H9 (cell line): ENCODE measurements around the gene HIRA. TPM values are rescaled to one million over a fixed set of nuclear protein-coding genes. Genes with fewer than 3 reads are reported as not detected.

Experiments used
- DNase-seq: peaks from one replicate; pipeline ENCODE4 v3.0.0-alpha.2; 2017
- H2AFZ ChIP-seq: one replicate; pipeline ENCODE4 v1.6.1; 2013; ENCODE audit warnings: mild to moderate bottlenecking, low read length, control low read depth, moderate library complexity
- H2AK5ac ChIP-seq: 2 replicates; pipeline ENCODE4 v1.6.1; 2013; ENCODE audit warnings: low read length, control low read depth, mixed read lengths; ENCODE audit not compliant: insufficient read length
- H2BK120ac ChIP-seq: one replicate; pipeline ENCODE4 v1.6.1; 2013; ENCODE audit warnings: low read depth, mild to moderate bottlenecking, low read length, control low read depth, inconsistent platforms; ENCODE audit not compliant: poor library complexity, severe bottlenecking
- H2BK12ac ChIP-seq: 2 replicates; pipeline ENCODE4 v1.6.1; 2013; ENCODE audit warnings: low read length, control low read depth, mixed read lengths, low read depth; ENCODE audit not compliant: insufficient read length
- H2BK15ac ChIP-seq: 2 replicates; pipeline ENCODE4 v1.6.1; 2013; ENCODE audit warnings: low read depth, low read length, control low read depth
- H2BK20ac ChIP-seq: one replicate; pipeline ENCODE4 v1.6.1; 2013; ENCODE audit warnings: low read depth, mild to moderate bottlenecking, low read length, control low read depth, inconsistent platforms; ENCODE audit not compliant: poor library complexity, severe bottlenecking
- H2BK5ac ChIP-seq: 2 replicates; pipeline ENCODE4 v1.6.1; 2013; ENCODE audit warnings: low read length, control low read depth, mixed read lengths; ENCODE audit not compliant: insufficient read length
- H3K14ac ChIP-seq: 2 replicates; pipeline ENCODE4 v1.6.1; 2013; ENCODE audit warnings: low read length, control low read depth; ENCODE audit not compliant: insufficient read depth
- H3K18ac ChIP-seq: 2 replicates; pipeline ENCODE4 v1.6.1; 2013; ENCODE audit warnings: low read depth, mild to moderate bottlenecking, mixed read lengths, low read length, control low read depth; ENCODE audit not compliant: insufficient read length
- H3K23ac ChIP-seq: 2 replicates; pipeline ENCODE4 v1.6.1; 2013; ENCODE audit warnings: low read length, control low read depth, mixed read lengths, low read depth; ENCODE audit not compliant: insufficient read length
- H3K23me2 ChIP-seq: 2 replicates; pipeline ENCODE4 v1.6.1; 2013; ENCODE audit warnings: low read depth, mild to moderate bottlenecking, mixed read lengths, low read length, control low read depth; ENCODE audit not compliant: insufficient read length, poor library complexity, severe bottlenecking
- H3K27ac ChIP-seq: 2 replicates; pipeline ENCODE4 v1.5.1; 2013; ENCODE audit warnings: low read length, control low read depth, mixed read lengths, low read depth; ENCODE audit not compliant: insufficient read length
- H3K27me3 ChIP-seq: 2 replicates; pipeline ENCODE4 v1.6.1; 2013; ENCODE audit warnings: low read length, control low read depth, inconsistent platforms; ENCODE audit not compliant: insufficient read depth
- H3K4ac ChIP-seq: 2 replicates; pipeline ENCODE4 v1.6.1; 2013; ENCODE audit warnings: low read depth, mild to moderate bottlenecking, control low read depth, inconsistent platforms, low read length, moderate library complexity
- H3K4me1 ChIP-seq: 2 replicates; pipeline ENCODE4 v1.6.1; 2013; ENCODE audit warnings: low read length, control low read depth, inconsistent platforms; ENCODE audit not compliant: insufficient read depth
- H3K4me2 ChIP-seq: 2 replicates; pipeline ENCODE4 v1.6.1; 2013; ENCODE audit warnings: low read length, control low read depth, mixed read lengths; ENCODE audit not compliant: insufficient read length, insufficient read depth
- H3K56ac ChIP-seq: 2 replicates; pipeline ENCODE4 v1.6.1; 2013; ENCODE audit warnings: low read depth, mild to moderate bottlenecking, mixed read lengths, low read length, control low read depth; ENCODE audit not compliant: insufficient read length
- H3K79me1 ChIP-seq: 2 replicates; pipeline ENCODE4 v1.6.1; 2013; ENCODE audit warnings: low read depth, mild to moderate bottlenecking, moderate library complexity, low read length, control low read depth, inconsistent platforms; ENCODE audit not compliant: insufficient read depth, poor library complexity, severe bottlenecking
- H3K79me2 ChIP-seq: 2 replicates; pipeline ENCODE4 v1.6.1; 2013; ENCODE audit warnings: low read length, control low read depth, inconsistent platforms; ENCODE audit not compliant: insufficient read depth
- H3K9ac ChIP-seq: 2 replicates; pipeline ENCODE4 v1.6.1; 2013; ENCODE audit warnings: low read length, control low read depth, mixed read lengths; ENCODE audit not compliant: insufficient read length; ENCODE audit errors: extremely low read depth
- H3K9me3 ChIP-seq: one replicate; pipeline ENCODE4 v1.6.1; 2013; ENCODE audit warnings: low read depth, low read length, inconsistent platforms; ENCODE audit not compliant: control insufficient read depth
- H3T11ph ChIP-seq: one replicate; pipeline ENCODE4 v1.6.1; 2013; ENCODE audit warnings: mild to moderate bottlenecking, low read length, control low read depth, inconsistent platforms
- H4K20me1 ChIP-seq: one replicate; pipeline ENCODE4 v1.6.1; 2013; ENCODE audit not compliant: control insufficient read depth, insufficient read length, insufficient read depth
- H4K5ac ChIP-seq: 2 replicates; pipeline ENCODE4 v1.6.1; 2013; ENCODE audit warnings: low read depth, mild to moderate bottlenecking, mixed read lengths, low read length, control low read depth; ENCODE audit not compliant: insufficient read length
- H4K8ac ChIP-seq: replicated peaks from 2 replicates; pipeline ENCODE4 v1.6.1; 2013; ENCODE audit warnings: low read length, control low read depth, mixed read lengths, low read depth; ENCODE audit not compliant: insufficient read length
- H4K91ac ChIP-seq: 2 replicates; pipeline ENCODE4 v1.6.1; 2013; ENCODE audit warnings: low read depth, mild to moderate bottlenecking, moderate library complexity, mixed read lengths, low read length, control low read depth; ENCODE audit not compliant: insufficient read length
- H3K27ac Mint-ChIP-seq, 3 experiments: 2 replicates in 2 of 3; 3 replicates in 1 of 3; pipeline ENCODE4 v1.8.0; 2020 to 2021; ENCODE audit warnings: mixed read lengths in 3 of 3, mild to moderate bottlenecking in 1 of 3, moderate library complexity in 1 of 3
- H3K27me3 Mint-ChIP-seq: 2 replicates; pipeline ENCODE4 v1.8.0; 2021; ENCODE audit warnings: low read depth, mild to moderate bottlenecking, moderate library complexity, mixed read lengths
- H3K36me3 Mint-ChIP-seq, 3 experiments: 2 replicates in 2 of 3; 3 replicates in 1 of 3; pipeline ENCODE4 v1.8.0; 2020 to 2021; ENCODE audit warnings: low read depth in 3 of 3, mixed read lengths in 3 of 3; ENCODE audit not compliant: insufficient read depth in 1 of 3
- H3K4me1 Mint-ChIP-seq, 2 experiments: 2 replicates each; pipeline ENCODE4 v1.8.0; 2020; ENCODE audit warnings: mixed read lengths in 2 of 2
- H3K4me3 Mint-ChIP-seq, 2 experiments: 2 replicates in 1 of 2; 3 replicates in 1 of 2; pipeline ENCODE4 v1.8.0; 2020 to 2021; ENCODE audit warnings: mild to moderate bottlenecking in 2 of 2, mixed read lengths in 2 of 2, moderate library complexity in 1 of 2
- H3K9me3 Mint-ChIP-seq, 2 experiments: 2 replicates in 1 of 2; 3 replicates in 1 of 2; pipeline ENCODE4 v1.8.0; 2020; ENCODE audit warnings: mild to moderate bottlenecking in 2 of 2, mixed read lengths in 2 of 2, moderate library complexity in 1 of 2
- CTCF ChIP-seq: fragments of 200-600 bp; sonication (generic); conservative IDR thresholded peaks from 3 replicates; pipeline ENCODE4 v1.8.0; 2021; ENCODE audit warnings: antibody characterized with exemption, mild to moderate bottlenecking
- WGBS: extraction: QIAGEN DNeasy Blood & Tissue Kit; methylation state at CpG from one replicate; pipeline ENCODE4 v1.1.7; 2013; ENCODE audit warnings: missing lambda C conversion rate, low lambda C conversion rate, mixed read lengths; ENCODE audit not compliant: insufficient read length; ENCODE audit errors: extremely low coverage; 5-methylcytosine and 5-hydroxymethylcytosine counted together
- total RNA-seq: library from RNA; stranded (reverse); gene quantifications from 2 replicates; pipeline ENCODE4 v1.2.1, GENCODE V29; 2021

HIRA gene
- total RNA-seq, 1 experiment from 2014 or later: 51.9 TPM

GRCh38 chr22:19355413-19356157 is 75.9 kb downstream of the HIRA start:
- H2BK15ac ChIP-seq: no peak overlapping the region
- H4K91ac ChIP-seq: no peak overlapping the region
- no peak overlapping the region for H2BK120ac ChIP-seq
- no peak overlapping the region for H2BK12ac ChIP-seq
- no peaks in the 10 kb centered on the region for H3K79me2 ChIP-seq
- H4K5ac ChIP-seq: no peak overlapping the region
- H2AFZ ChIP-seq: no peak overlapping the region
- Mint-ChIP-seq H3K27ac (no peak overlapping the region), H3K27me3 (no peaks in the 10 kb centered on the region), H3K9me3 (no peaks in the 10 kb centered on the region), H3K36me3 (peaks cover 28 to 76% (median 60%) of the 10 kb centered on the region in 3 experiments), H3K4me3 (no peak overlapping the region), H3K4me1 (no peaks in the 10 kb centered on the region)
- no peak for TF ChIP-seq CTCF
- H3K56ac ChIP-seq: no peak overlapping the region
- no peak overlapping the region for H2BK5ac ChIP-seq
- no peak for DNase-seq
- no peak overlapping the region for H4K8ac ChIP-seq
- no peaks in the 10 kb centered on the region for H3K23me2 ChIP-seq
- H3K27me3 ChIP-seq: no peaks in the 10 kb centered on the region
- H3K9ac ChIP-seq: no peak overlapping the region
- H3T11ph ChIP-seq: no peak overlapping the region
- H2AK5ac ChIP-seq: no peak overlapping the region
- WGBS: no CpG with 5 or more reads among the region's 7 CpGs
- H3K27ac ChIP-seq: no peak overlapping the region
- no peak overlapping the region for H3K4me2 ChIP-seq
- no peak overlapping the region for H3K23ac ChIP-seq
- no peaks in the 10 kb centered on the region for H3K9me3 ChIP-seq
- H3K14ac ChIP-seq: no peak overlapping the region
- H3K4ac ChIP-seq: no peak overlapping the region
- H2BK20ac ChIP-seq: no peak overlapping the region
- no peaks in the 10 kb centered on the region for H3K79me1 ChIP-seq
- H3K18ac ChIP-seq: no peak overlapping the region
- no peaks in the 10 kb centered on the region for H4K20me1 ChIP-seq
- H3K4me1 ChIP-seq: no peaks in the 10 kb centered on the region
